HG02623 (cell line): ENCODE data around the gene TRAT1.

ENCODE experiments used
- ATAC-seq: cut with Tn5 transposase; IDR thresholded peaks from one replicate; pipeline ENCODE4 v1.9.1; 2021; ENCODE audit warnings: moderate library complexity; ENCODE audit not compliant: unreplicated experiment

Gene TRAT1

GRCh38 chr3:108849075-108849474 is 26.5 kb downstream of the TRAT1 start:
- ATAC-seq: no peak

- ATAC-seq: no peak
Observed at GRCh38 chr3:108861401-108861800, 38.8 kb downstream of the TRAT1 start.

GRCh38 chr3:108862865-108863798 is 40.5 kb downstream of the TRAT1 start:
- no peak for ATAC-seq

GRCh38 chr3:108863799-108864135 is 41.2 kb downstream of the TRAT1 start:
- no peak for ATAC-seq

- no peak for ATAC-seq
Observed at GRCh38 chr3:108877901-108878300, 55.3 kb downstream of the TRAT1 start.

GRCh38 chr3:108879915-108880314 is 57.3 kb downstream of the TRAT1 start:
- no peak for ATAC-seq

GRCh38 chr3:108882762-108883161 is 60.2 kb downstream of the TRAT1 start:
- no peak for ATAC-seq

GRCh38 chr3:108883373-108883772 is 60.8 kb downstream of the TRAT1 start:
- ATAC-seq: no peak

- no peak for ATAC-seq
Observed at GRCh38 chr3:108887121-108887520, 64.5 kb downstream of the TRAT1 start.

GRCh38 chr3:108887777-108888176 is 65.2 kb downstream of the TRAT1 start:
- no peak for ATAC-seq

- no peak for ATAC-seq
Observed at GRCh38 chr3:108891833-108892232, 69.2 kb downstream of the TRAT1 start.

- no peak for ATAC-seq
Observed at GRCh38 chr3:108894981-108895380, 72.4 kb downstream of the TRAT1 start.

- no peak for ATAC-seq
Observed at GRCh38 chr3:108897883-108898282, 75.3 kb downstream of the TRAT1 start.

- ATAC-seq: no peak
Observed at GRCh38 chr3:108899530-108899929, 76.9 kb downstream of the TRAT1 start.
